Activated CD4-positive, alpha-beta T cell treated with anti-CD3 and anti-CD28 coated beads, Interleukin-2, amount 50 U/mL, for 24 hours (primary cell): Measurements from ENCODE around the gene VSIG10.
"Not testable (repeated sequence)": the region's sequence is repeated elsewhere in the genome, so short reads cannot be mapped to it uniquely, and the experiment has no call there.

Experiments
- DNase-seq, 2 donors: peaks; one replicate each; pipeline ENCODE4 v3.0.0-alpha.2; 2020; ENCODE audit warnings: low read depth in 1 of 2, low spot score in 1 of 2

VSIG10 gene

GRCh38 chr12:118103601-118104382, at the start of gene VSIG10:
Gene VSIG10 (minus strand): TSS chr12:118104011. CDS start chr12:118103671, 340 bp downstream.
- DNase-seq = peak in 1 of 2 donors; percentile 3

- DNase-seq = no peak
These were observed 47.9 kb upstream of the VSIG10 start for GRCh38 chr12:118151755-118152154.

GRCh38 chr12:118150625-118151024, 46.8 kb upstream of the VSIG10 start:
- DNase-seq = no peak

- no peak for DNase-seq
These were observed 44.5 kb upstream of the VSIG10 start for GRCh38 chr12:118148287-118148686.

- DNase-seq = no peak
These were observed 42.0 kb upstream of the VSIG10 start for GRCh38 chr12:118145798-118146156.

- no peak for DNase-seq
These were observed 41.4 kb upstream of the VSIG10 start for GRCh38 chr12:118145113-118145797.

- DNase-seq = no peak
These were observed 40.7 kb upstream of the VSIG10 start for GRCh38 chr12:118144499-118144898.

- DNase-seq = no peak
These were observed 37.0 kb upstream of the VSIG10 start for GRCh38 chr12:118140825-118141224.

GRCh38 chr12:118137148-118137678, 33.4 kb upstream of the VSIG10 start:
- no peak for DNase-seq

- DNase-seq = peak; percentile 10 to 23
These were observed 32.8 kb upstream of the VSIG10 start for GRCh38 chr12:118136559-118137003.

- DNase-seq = peak; percentile 85 to 91
These were observed 32.2 kb upstream of the VSIG10 start, which contains the start of gene PEBP1 for GRCh38 chr12:118135788-118136558. Gene PEBP1 (plus strand): TSS chr12:118136124. CDS start chr12:118136210, 86 bp downstream.

GRCh38 chr12:118129436-118129835, 25.6 kb upstream of the VSIG10 start:
- not testable (repeated sequence) for DNase-seq

- no peak for DNase-seq
These were observed 24.1 kb upstream of the VSIG10 start for GRCh38 chr12:118127867-118128266.

GRCh38 chr12:118126119-118126757, 22.4 kb upstream of the VSIG10 start:
- DNase-seq = no peak

- no peak for DNase-seq
These were observed 21.9 kb upstream of the VSIG10 start for GRCh38 chr12:118125743-118126118.

- no peak for DNase-seq
These were observed 20.6 kb upstream of the VSIG10 start for GRCh38 chr12:118124333-118124874.

- no peak for DNase-seq
These were observed 18.5 kb upstream of the VSIG10 start for GRCh38 chr12:118122264-118122663.

GRCh38 chr12:118120579-118121363, 17.0 kb upstream of the VSIG10 start:
- DNase-seq = peak; percentile 31 to 37

- no peak for DNase-seq
These were observed 15.7 kb upstream of the VSIG10 start for GRCh38 chr12:118119449-118119879.

GRCh38 chr12:118109088-118109487, 5.3 kb upstream of the VSIG10 start:
- no peak for DNase-seq
